C4-2B (cell line): ENCODE data around the gene SLC34A1.
"Not testable (repeated sequence)": the region's sequence is repeated elsewhere in the genome, so short reads cannot be mapped to it uniquely, and the experiment has no call there.

Experiments
- H3K27ac ChIP-seq: fragments of 450-650 bp; 2 replicates; pipeline ENCODE4 v1.5.1; 2017
- ZFX ChIP-seq: fragments of 450-650 bp; IDR thresholded peaks from 2 replicates; pipeline ENCODE4 v1.6.1; 2017
- TF ChIP-seq, protein P1 (sequence below): fragments of 450-650 bp; conservative IDR thresholded peaks from 2 replicates; pipeline ENCODE4 v1.5.1; 2017; ENCODE audit warnings: mild to moderate bottlenecking

The SLC34A1 gene

GRCh38 chr5:177339107-177339638, 45.1 kb upstream of the SLC34A1 start:
- TF ChIP-seq, protein P1, sequence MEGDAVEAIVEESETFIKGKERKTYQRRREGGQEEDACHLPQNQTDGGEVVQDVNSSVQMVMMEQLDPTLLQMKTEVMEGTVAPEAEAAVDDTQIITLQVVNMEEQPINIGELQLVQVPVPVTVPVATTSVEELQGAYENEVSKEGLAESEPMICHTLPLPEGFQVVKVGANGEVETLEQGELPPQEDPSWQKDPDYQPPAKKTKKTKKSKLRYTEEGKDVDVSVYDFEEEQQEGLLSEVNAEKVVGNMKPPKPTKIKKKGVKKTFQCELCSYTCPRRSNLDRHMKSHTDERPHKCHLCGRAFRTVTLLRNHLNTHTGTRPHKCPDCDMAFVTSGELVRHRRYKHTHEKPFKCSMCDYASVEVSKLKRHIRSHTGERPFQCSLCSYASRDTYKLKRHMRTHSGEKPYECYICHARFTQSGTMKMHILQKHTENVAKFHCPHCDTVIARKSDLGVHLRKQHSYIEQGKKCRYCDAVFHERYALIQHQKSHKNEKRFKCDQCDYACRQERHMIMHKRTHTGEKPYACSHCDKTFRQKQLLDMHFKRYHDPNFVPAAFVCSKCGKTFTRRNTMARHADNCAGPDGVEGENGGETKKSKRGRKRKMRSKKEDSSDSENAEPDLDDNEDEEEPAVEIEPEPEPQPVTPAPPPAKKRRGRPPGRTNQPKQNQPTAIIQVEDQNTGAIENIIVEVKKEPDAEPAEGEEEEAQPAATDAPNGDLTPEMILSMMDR = no peak
- no peak for TF ChIP-seq ZFX
- peak overlapping the region; percentile 37 for H3K27ac ChIP-seq

DNA sequence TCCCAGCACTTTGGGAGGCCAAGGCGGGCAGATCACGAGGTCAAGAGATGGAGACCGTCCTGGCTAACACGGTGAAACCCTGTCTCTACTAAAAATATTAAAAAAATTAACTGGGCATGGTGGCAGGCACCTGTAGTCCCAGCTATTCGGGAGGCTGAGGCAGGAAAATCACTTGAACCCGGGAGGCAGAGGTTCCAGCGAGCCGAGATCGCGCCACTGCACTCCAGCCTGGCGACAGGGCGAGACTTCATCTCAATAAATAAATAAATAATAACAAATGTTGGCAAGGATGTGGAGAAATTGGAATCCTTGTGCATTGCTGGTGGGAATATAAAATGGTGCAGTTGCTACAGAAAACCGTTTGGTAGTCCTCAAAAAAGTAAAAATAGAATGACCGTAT, 41.2 kb upstream of the SLC34A1 start:
- H3K27ac ChIP-seq = not testable (repeated sequence)

DNA sequence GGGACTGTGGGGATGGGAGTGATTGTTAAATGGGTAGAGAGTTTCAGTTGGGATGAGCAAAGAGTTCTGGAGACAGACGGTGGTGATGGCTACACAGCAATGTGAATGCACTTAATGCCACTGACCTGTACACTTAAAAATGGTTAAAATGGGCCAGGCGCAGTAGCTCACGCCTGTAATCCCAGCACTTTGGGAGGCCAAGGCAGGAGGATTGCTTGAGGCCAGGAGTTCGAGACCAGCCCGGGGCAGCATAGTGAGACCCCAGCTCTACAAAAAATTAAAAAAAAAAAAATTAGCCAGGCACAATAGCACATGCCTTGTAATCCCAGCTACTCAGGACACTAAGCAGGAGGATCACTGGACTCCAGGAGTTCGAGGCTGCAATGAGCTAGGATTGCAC, 40.5 kb upstream of the SLC34A1 start:
- TF ChIP-seq ZFX = no peak
- TF ChIP-seq, protein P1 = no peak

GRCh38 chr5:177344891-177345290, 39.3 kb upstream of the SLC34A1 start:
- TF ChIP-seq, protein P1 = no peak
- no peak for TF ChIP-seq ZFX
- no peak overlapping the region for H3K27ac ChIP-seq

More for the DNA sequence above, 40.5 kb upstream of the SLC34A1 start:
- H3K27ac ChIP-seq = no peak overlapping the region

GRCh38 chr5:177346820-177347219, 37.4 kb upstream of the SLC34A1 start:
- H3K27ac ChIP-seq = no peak overlapping the region
- TF ChIP-seq, protein P1 = no peak
- no peak for TF ChIP-seq ZFX

DNA sequence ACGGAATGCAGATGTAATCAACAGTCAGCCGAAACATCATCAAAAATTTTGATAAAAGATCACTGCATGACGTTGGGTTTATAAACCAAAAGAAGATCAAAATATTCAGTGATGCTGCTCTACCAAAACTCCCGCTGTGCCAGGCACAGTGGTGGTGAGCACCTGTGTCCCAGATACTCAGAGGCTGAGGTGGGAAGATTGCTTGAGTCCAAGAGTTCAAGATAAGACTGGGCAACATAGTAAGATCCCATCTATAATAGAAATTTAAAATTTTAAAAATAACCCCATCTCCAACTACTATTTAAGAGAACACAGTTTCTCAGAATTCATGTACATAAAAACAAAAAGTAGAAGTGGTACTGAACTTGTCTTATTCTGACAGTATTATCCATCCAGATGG, 36.5 kb upstream of the SLC34A1 start:
- no peak for TF ChIP-seq ZFX
- TF ChIP-seq, protein P1 = no peak
- H3K27ac ChIP-seq = no peak overlapping the region

- no peak for TF ChIP-seq ZFX
- TF ChIP-seq, protein P1 = no peak
- H3K27ac ChIP-seq = no peak overlapping the region
These were observed 34.9 kb upstream of the SLC34A1 start for GRCh38 chr5:177349362-177349647.

- TF ChIP-seq, protein P1 = no peak
- TF ChIP-seq ZFX = no peak
- H3K27ac ChIP-seq = no peak overlapping the region
These were observed 34.5 kb upstream of the SLC34A1 start for GRCh38 chr5:177349762-177350161.
